ENCODE measurements around the gene NTN3.

DNA sequence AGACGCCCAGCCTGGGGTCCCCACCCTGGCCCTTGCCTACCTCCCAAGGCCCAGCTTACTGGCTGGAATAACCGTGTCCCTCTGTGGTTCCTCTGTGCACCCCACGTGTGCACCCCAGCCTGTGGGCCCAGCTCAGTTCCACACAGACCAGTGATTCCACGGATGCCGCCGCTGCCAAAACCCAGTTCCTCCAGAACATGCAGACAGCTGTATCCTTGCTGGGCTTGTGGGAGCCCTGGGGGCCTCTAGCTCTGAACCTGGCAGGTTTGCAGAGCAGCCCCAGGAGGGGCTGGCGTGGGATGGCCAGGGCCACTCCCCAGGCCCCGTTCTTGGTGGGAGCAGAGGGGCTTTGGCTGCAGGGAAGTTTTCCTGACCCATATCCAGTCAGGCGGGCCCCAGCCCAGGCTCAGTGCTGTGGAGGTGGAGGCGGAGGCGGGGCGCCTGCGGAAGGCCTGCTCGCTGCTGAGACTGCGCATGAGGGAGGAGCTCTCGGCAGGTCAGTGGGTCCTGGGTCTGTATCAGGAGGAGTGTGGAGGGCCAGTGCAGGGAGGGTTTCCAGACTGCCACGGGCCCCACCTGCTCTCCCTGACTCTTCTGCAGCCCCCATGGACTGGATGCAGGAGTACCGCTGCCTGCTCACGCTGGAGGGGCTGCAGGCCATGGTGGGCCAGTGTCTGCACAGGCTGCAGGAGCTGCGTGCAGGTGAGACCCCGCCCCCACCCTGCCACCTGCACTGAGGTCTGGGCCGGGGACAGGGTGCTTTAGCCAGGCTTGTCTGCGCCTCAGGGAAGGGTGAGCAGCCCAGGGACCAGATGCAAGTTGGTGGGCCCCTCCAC is 8.8 kb upstream of the NTN3 start:
- no peak for TF ChIP-seq RCOR1 (IDR thresholded peaks at IDR 0.05; ENCODE audit: low read depth, low read length)
- TF ChIP-seq, protein P1, sequence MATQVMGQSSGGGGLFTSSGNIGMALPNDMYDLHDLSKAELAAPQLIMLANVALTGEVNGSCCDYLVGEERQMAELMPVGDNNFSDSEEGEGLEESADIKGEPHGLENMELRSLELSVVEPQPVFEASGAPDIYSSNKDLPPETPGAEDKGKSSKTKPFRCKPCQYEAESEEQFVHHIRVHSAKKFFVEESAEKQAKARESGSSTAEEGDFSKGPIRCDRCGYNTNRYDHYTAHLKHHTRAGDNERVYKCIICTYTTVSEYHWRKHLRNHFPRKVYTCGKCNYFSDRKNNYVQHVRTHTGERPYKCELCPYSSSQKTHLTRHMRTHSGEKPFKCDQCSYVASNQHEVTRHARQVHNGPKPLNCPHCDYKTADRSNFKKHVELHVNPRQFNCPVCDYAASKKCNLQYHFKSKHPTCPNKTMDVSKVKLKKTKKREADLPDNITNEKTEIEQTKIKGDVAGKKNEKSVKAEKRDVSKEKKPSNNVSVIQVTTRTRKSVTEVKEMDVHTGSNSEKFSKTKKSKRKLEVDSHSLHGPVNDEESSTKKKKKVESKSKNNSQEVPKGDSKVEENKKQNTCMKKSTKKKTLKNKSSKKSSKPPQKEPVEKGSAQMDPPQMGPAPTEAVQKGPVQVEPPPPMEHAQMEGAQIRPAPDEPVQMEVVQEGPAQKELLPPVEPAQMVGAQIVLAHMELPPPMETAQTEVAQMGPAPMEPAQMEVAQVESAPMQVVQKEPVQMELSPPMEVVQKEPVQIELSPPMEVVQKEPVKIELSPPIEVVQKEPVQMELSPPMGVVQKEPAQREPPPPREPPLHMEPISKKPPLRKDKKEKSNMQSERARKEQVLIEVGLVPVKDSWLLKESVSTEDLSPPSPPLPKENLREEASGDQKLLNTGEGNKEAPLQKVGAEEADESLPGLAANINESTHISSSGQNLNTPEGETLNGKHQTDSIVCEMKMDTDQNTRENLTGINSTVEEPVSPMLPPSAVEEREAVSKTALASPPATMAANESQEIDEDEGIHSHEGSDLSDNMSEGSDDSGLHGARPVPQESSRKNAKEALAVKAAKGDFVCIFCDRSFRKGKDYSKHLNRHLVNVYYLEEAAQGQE (IDR thresholded peaks at IDR 0.05) = no peak
- TF ChIP-seq JUN (IDR thresholded peaks at IDR 0.05) = no peak
- TF ChIP-seq, protein P2, sequence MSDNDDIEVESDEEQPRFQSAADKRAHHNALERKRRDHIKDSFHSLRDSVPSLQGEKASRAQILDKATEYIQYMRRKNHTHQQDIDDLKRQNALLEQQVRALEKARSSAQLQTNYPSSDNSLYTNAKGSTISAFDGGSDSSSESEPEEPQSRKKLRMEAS (IDR thresholded peaks at IDR 0.05) = no peak
- TF ChIP-seq MAFK (IDR thresholded peaks at IDR 0.05; ENCODE audit: partially characterized antibody) = no peak
- no peak for TF ChIP-seq CHD2 (IDR thresholded peaks at IDR 0.05; ENCODE audit: low read length, partially characterized antibody)
- TF ChIP-seq RAD21 (conservative IDR thresholded peaks at IDR 0.05 in 1 of 2, IDR thresholded peaks at IDR 0.05 in 1 of 2) = no peak
- TF ChIP-seq, protein P3, sequence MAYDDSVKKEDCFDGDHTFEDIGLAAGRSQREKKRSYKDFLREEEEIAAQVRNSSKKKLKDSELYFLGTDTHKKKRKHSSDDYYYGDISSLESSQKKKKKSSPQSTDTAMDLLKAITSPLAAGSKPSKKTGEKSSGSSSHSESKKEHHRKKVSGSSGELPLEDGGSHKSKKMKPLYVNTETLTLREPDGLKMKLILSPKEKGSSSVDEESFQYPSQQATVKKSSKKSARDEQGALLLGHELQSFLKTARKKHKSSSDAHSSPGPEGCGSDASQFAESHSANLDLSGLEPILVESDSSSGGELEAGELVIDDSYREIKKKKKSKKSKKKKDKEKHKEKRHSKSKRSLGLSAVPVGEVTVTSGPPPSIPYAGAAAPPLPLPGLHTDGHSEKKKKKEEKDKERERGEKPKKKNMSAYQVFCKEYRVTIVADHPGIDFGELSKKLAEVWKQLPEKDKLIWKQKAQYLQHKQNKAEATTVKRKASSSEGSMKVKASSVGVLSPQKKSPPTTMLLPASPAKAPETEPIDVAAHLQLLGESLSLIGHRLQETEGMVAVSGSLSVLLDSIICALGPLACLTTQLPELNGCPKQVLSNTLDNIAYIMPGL (CRISPR knock-in tag; IDR thresholded peaks at IDR 0.05; ENCODE audit: borderline replicate concordance) = no peak
- TF ChIP-seq, protein P4, sequence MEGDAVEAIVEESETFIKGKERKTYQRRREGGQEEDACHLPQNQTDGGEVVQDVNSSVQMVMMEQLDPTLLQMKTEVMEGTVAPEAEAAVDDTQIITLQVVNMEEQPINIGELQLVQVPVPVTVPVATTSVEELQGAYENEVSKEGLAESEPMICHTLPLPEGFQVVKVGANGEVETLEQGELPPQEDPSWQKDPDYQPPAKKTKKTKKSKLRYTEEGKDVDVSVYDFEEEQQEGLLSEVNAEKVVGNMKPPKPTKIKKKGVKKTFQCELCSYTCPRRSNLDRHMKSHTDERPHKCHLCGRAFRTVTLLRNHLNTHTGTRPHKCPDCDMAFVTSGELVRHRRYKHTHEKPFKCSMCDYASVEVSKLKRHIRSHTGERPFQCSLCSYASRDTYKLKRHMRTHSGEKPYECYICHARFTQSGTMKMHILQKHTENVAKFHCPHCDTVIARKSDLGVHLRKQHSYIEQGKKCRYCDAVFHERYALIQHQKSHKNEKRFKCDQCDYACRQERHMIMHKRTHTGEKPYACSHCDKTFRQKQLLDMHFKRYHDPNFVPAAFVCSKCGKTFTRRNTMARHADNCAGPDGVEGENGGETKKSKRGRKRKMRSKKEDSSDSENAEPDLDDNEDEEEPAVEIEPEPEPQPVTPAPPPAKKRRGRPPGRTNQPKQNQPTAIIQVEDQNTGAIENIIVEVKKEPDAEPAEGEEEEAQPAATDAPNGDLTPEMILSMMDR (IDR thresholded peaks at IDR 0.05) = no peak
- TF ChIP-seq POLR2A (IDR thresholded peaks at IDR 0.05; ENCODE audit: low read length) = no peak
- TF ChIP-seq, protein P5, sequence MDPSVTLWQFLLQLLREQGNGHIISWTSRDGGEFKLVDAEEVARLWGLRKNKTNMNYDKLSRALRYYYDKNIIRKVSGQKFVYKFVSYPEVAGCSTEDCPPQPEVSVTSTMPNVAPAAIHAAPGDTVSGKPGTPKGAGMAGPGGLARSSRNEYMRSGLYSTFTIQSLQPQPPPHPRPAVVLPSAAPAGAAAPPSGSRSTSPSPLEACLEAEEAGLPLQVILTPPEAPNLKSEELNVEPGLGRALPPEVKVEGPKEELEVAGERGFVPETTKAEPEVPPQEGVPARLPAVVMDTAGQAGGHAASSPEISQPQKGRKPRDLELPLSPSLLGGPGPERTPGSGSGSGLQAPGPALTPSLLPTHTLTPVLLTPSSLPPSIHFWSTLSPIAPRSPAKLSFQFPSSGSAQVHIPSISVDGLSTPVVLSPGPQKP (IDR thresholded peaks at IDR 0.05; ENCODE audit: low read depth, low read length) = no peak
- no peak for TF ChIP-seq HOXA7 (CRISPR knock-in tag; IDR thresholded peaks at IDR 0.05)
- no peak for TF ChIP-seq HOXB5 (CRISPR knock-in tag; IDR thresholded peaks at IDR 0.05)
- no peak for TF ChIP-seq BHLHE40 (IDR thresholded peaks at IDR 0.05; ENCODE audit: low read depth, low read length)

Measured in A549 (cell line).